Measurements from ENCODE around the gene SP1.

- TF ChIP-seq CTCF (IDR thresholded peaks at IDR 0.05) (no peak), POLR2AphosphoS5 (IDR thresholded peaks at IDR 0.05; ENCODE audit: low read depth, low read length) (no peak), TCF7L2 (IDR thresholded peaks at IDR 0.05; ENCODE audit: low read depth, low read length) (no peak), SIN3A (IDR thresholded peaks at IDR 0.05; ENCODE audit: borderline replicate concordance, insufficient read depth, low read depth, low read length) (0 out of 2 replicates have a peak, but pooled peaks have one; percentile 17)
These were observed 1.1 kb upstream of the SP1 start for GRCh38 chr12:53378724-53379388.
